ENCODE measurements around the gene REV3L. TPM values are rescaled to one million over a fixed set of nuclear protein-coding genes. Genes with fewer than 3 reads are reported as not detected.
A peak's percentile ranks its signal among the peaks of the same experiment; 100 is the strongest.

REV3L gene
- total and polyA plus RNA-seq, 2 of the 13 experiments (the other 11 are each of a cell fraction or from before 2014, with no cell fraction given), result 12.8 to 31.3 TPM

DNA sequence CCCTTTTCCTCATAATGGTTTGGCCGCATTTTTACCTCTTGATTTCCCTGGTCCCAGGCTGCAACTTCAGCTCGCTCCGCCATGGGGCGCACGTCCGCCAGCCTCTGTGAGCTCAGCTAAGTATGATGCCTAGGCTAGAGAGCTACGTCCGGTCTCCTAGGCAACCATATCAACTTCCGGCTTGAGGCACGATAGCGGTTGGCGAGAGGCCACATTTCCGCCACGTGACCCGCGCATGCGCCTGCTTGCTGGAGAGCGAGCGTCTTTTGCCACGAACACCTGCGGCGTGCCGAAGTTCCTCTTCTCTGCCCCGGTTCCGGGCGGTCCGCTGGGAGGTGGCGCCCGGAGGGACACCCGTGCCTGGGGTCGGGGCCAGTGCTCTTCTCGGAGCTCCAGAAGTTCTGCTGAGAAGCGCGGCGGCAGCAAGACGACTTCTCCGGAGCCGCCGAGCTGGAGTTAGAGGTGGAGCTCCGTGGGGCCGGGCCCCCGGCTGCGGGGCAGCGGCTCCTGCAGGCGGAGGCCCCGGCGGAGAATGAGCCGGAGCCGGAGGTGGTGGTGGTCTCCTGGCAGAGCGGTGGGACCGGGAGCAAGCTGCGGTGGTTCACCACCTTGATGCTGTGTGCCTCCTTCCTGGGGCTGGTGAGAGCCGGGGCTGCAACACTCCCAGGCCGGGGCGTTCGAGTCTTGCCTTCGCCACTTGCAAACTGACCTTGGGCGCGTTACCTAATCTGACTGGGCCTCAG, 223.8 kb downstream of the REV3L start (continued):
- TF ChIP-seq, protein P1, sequence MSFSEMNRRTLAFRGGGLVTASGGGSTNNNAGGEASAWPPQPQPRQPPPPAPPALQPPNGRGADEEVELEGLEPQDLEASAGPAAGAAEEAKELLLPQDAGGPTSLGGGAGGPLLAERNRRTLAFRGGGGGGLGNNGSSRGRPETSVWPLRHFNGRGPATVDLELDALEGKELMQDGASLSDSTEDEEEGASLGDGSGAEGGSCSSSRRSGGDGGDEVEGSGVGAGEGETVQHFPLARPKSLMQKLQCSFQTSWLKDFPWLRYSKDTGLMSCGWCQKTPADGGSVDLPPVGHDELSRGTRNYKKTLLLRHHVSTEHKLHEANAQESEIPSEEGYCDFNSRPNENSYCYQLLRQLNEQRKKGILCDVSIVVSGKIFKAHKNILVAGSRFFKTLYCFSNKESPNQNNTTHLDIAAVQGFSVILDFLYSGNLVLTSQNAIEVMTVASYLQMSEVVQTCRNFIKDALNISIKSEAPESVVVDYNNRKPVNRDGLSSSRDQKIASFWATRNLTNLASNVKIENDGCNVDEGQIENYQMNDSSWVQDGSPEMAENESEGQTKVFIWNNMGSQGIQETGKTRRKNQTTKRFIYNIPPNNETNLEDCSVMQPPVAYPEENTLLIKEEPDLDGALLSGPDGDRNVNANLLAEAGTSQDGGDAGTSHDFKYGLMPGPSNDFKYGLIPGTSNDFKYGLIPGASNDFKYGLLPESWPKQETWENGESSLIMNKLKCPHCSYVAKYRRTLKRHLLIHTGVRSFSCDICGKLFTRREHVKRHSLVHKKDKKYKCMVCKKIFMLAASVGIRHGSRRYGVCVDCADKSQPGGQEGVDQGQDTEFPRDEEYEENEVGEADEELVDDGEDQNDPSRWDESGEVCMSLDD (CRISPR knock-in tag; IDR thresholded peaks at IDR 0.05; ENCODE audit: borderline replicate concordance), result no peak
- TF ChIP-seq POLR2A (IDR thresholded peaks at IDR 0.05; ENCODE audit: insufficient read depth in 1 of 2, low read depth in 2 of 2, low read length in 2 of 2) (peak; percentile 69 to 91), EP300 (IDR thresholded peaks at IDR 0.05; ENCODE audit: low read depth in 2 of 2, low read length in 2 of 2) (peak in 1 of 2 experiments; percentile 33; a peak in 1 of 4 replicates), EP300 (CRISPR knock-in tag; IDR thresholded peaks at IDR 0.05; ENCODE audit: borderline replicate concordance) (peak; percentile 68), AGO1 (IDR thresholded peaks at IDR 0.05; ENCODE audit: low read depth, low read length, poor library complexity, severe bottlenecking) (peak; percentile 57), NCOA5 (CRISPR knock-in tag; IDR thresholded peaks at IDR 0.05) (no peak), NPAS2 (CRISPR knock-in tag; IDR thresholded peaks at IDR 0.05; ENCODE audit: borderline replicate concordance) (no peak), MIER2 (CRISPR knock-in tag; IDR thresholded peaks at IDR 0.05) (peak; percentile 76), FOXJ3 (CRISPR knock-in tag; IDR thresholded peaks at IDR 0.05; ENCODE audit: borderline replicate concordance) (peak; percentile 92), RXRB (CRISPR knock-in tag; IDR thresholded peaks at IDR 0.05; ENCODE audit: borderline replicate concordance) (no peak; the same call in 1 of the 2 replicates), ZNF20 (CRISPR knock-in tag; IDR thresholded peaks at IDR 0.05) (no peak), RARG (CRISPR knock-in tag; IDR thresholded peaks at IDR 0.05; ENCODE audit: low read depth) (no peak)
- TF ChIP-seq, protein P2, sequence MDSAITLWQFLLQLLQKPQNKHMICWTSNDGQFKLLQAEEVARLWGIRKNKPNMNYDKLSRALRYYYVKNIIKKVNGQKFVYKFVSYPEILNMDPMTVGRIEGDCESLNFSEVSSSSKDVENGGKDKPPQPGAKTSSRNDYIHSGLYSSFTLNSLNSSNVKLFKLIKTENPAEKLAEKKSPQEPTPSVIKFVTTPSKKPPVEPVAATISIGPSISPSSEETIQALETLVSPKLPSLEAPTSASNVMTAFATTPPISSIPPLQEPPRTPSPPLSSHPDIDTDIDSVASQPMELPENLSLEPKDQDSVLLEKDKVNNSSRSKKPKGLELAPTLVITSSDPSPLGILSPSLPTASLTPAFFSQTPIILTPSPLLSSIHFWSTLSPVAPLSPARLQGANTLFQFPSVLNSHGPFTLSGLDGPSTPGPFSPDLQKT (CRISPR knock-in tag; IDR thresholded peaks at IDR 0.05; ENCODE audit: borderline replicate concordance), result no peak
- TF ChIP-seq, protein P3, sequence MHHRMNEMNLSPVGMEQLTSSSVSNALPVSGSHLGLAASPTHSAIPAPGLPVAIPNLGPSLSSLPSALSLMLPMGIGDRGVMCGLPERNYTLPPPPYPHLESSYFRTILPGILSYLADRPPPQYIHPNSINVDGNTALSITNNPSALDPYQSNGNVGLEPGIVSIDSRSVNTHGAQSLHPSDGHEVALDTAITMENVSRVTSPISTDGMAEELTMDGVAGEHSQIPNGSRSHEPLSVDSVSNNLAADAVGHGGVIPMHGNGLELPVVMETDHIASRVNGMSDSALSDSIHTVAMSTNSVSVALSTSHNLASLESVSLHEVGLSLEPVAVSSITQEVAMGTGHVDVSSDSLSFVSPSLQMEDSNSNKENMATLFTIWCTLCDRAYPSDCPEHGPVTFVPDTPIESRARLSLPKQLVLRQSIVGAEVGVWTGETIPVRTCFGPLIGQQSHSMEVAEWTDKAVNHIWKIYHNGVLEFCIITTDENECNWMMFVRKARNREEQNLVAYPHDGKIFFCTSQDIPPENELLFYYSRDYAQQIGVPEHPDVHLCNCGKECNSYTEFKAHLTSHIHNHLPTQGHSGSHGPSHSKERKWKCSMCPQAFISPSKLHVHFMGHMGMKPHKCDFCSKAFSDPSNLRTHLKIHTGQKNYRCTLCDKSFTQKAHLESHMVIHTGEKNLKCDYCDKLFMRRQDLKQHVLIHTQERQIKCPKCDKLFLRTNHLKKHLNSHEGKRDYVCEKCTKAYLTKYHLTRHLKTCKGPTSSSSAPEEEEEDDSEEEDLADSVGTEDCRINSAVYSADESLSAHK (CRISPR knock-in tag; IDR thresholded peaks at IDR 0.05; ENCODE audit: borderline replicate concordance), result peak; percentile 66; the same call in 1 of the 2 replicates
- TF ChIP-seq, protein P4, sequence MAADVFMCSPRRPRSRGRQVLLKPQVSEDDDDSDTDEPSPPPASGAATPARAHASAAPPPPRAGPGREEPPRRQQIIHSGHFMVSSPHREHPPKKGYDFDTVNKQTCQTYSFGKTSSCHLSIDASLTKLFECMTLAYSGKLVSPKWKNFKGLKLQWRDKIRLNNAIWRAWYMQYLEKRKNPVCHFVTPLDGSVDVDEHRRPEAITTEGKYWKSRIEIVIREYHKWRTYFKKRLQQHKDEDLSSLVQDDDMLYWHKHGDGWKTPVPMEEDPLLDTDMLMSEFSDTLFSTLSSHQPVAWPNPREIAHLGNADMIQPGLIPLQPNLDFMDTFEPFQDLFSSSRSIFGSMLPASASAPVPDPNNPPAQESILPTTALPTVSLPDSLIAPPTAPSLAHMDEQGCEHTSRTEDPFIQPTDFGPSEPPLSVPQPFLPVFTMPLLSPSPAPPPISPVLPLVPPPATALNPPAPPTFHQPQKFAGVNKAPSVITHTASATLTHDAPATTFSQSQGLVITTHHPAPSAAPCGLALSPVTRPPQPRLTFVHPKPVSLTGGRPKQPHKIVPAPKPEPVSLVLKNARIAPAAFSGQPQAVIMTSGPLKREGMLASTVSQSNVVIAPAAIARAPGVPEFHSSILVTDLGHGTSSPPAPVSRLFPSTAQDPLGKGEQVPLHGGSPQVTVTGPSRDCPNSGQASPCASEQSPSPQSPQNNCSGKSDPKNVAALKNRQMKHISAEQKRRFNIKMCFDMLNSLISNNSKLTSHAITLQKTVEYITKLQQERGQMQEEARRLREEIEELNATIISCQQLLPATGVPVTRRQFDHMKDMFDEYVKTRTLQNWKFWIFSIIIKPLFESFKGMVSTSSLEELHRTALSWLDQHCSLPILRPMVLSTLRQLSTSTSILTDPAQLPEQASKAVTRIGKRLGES (CRISPR knock-in tag; IDR thresholded peaks at IDR 0.05; ENCODE audit: borderline replicate concordance), result peak; percentile 98

All from HepG2 (cell line).